ENCODE measurements around the gene JMJD1C. TPM values are rescaled to one million over a fixed set of nuclear protein-coding genes. Genes with fewer than 3 reads are reported as not detected.
"Not testable (repeated sequence)": the region's sequence is repeated elsewhere in the genome, so short reads cannot be mapped to it uniquely, and the experiment has no call there.

JMJD1C gene
- total RNA-seq, 1 experiment from 2014 or later, result 180 TPM

GRCh38 chr10:63383141-63383540, 82.6 kb downstream of the JMJD1C start:
- Mint-ChIP-seq H3K27me3 (ENCODE audit: low read depth) (no peaks in the 10 kb centered on the region), H3K9me3 (no peaks in the 10 kb centered on the region), H3K4me1 (peaks cover 12% of the 10 kb centered on the region; the same call in 1 of the 2 replicates), H3K4me3 (no peak overlapping the region), H3K27ac (no peak overlapping the region), H3K36me3 (peaks cover 7% of the 10 kb centered on the region; the same call in 1 of the 2 replicates)
- POLR2A ChIA-PET, result no interaction called here
- CTCF ChIA-PET, result interaction anchor here (0.6 to 0.8 kb wide), 2 partner anchors 106 to 565 kb away, joined by 3 to 6 read pairs; no protein-coding TSS in a partner anchor
- TF ChIP-seq SMAD3 (CRISPR knock-in tag; IDR thresholded peaks at IDR 0.05; ENCODE audit: borderline replicate concordance), result no peak
- no peak for TF ChIP-seq ZNF263 (CRISPR knock-in tag; IDR thresholded peaks at IDR 0.05; ENCODE audit: low read depth)
- ATAC-seq (no peak), DNase-seq (ENCODE audit: low spot score) (no peak)

- TF ChIP-seq CBFB (CRISPR knock-in tag; IDR thresholded peaks at IDR 0.05; ENCODE audit: low read depth) (no peak), ZNF121 (CRISPR knock-in tag; IDR thresholded peaks at IDR 0.05) (no peak), OVOL2 (CRISPR knock-in tag; IDR thresholded peaks at IDR 0.05; ENCODE audit: borderline replicate concordance) (no peak), FOXP1 (CRISPR knock-in tag; IDR thresholded peaks at IDR 0.05; ENCODE audit: borderline replicate concordance) (no peak), HMGA2 (CRISPR knock-in tag; IDR thresholded peaks at IDR 0.05) (no peak), NR2C2 (CRISPR knock-in tag; IDR thresholded peaks at IDR 0.05) (no peak), ZNF138 (CRISPR knock-in tag; conservative IDR thresholded peaks at IDR 0.05) (no peak), E2F4 (CRISPR knock-in tag; IDR thresholded peaks at IDR 0.05; ENCODE audit: borderline replicate concordance, low read depth) (no peak)
- TF ChIP-seq, protein P1, sequence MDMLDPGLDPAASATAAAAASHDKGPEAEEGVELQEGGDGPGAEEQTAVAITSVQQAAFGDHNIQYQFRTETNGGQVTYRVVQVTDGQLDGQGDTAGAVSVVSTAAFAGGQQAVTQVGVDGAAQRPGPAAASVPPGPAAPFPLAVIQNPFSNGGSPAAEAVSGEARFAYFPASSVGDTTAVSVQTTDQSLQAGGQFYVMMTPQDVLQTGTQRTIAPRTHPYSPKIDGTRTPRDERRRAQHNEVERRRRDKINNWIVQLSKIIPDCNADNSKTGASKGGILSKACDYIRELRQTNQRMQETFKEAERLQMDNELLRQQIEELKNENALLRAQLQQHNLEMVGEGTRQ (CRISPR knock-in tag; IDR thresholded peaks at IDR 0.05), result no peak
- TF ChIP-seq, protein P2, sequence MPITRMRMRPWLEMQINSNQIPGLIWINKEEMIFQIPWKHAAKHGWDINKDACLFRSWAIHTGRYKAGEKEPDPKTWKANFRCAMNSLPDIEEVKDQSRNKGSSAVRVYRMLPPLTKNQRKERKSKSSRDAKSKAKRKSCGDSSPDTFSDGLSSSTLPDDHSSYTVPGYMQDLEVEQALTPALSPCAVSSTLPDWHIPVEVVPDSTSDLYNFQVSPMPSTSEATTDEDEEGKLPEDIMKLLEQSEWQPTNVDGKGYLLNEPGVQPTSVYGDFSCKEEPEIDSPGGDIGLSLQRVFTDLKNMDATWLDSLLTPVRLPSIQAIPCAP (CRISPR knock-in tag; IDR thresholded peaks at IDR 0.05), result no peak
- TF ChIP-seq, protein P3, sequence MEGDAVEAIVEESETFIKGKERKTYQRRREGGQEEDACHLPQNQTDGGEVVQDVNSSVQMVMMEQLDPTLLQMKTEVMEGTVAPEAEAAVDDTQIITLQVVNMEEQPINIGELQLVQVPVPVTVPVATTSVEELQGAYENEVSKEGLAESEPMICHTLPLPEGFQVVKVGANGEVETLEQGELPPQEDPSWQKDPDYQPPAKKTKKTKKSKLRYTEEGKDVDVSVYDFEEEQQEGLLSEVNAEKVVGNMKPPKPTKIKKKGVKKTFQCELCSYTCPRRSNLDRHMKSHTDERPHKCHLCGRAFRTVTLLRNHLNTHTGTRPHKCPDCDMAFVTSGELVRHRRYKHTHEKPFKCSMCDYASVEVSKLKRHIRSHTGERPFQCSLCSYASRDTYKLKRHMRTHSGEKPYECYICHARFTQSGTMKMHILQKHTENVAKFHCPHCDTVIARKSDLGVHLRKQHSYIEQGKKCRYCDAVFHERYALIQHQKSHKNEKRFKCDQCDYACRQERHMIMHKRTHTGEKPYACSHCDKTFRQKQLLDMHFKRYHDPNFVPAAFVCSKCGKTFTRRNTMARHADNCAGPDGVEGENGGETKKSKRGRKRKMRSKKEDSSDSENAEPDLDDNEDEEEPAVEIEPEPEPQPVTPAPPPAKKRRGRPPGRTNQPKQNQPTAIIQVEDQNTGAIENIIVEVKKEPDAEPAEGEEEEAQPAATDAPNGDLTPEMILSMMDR (IDR thresholded peaks at IDR 0.05), result no peak
- TF ChIP-seq, protein P4, sequence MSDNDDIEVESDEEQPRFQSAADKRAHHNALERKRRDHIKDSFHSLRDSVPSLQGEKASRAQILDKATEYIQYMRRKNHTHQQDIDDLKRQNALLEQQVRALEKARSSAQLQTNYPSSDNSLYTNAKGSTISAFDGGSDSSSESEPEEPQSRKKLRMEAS (CRISPR knock-in tag; IDR thresholded peaks at IDR 0.05), result no peak
- Mint-ChIP-seq H3K27ac (no peak overlapping the region), H3K9me3 (no peaks in the 10 kb centered on the region), H3K4me1 (peaks cover 6% of the 10 kb centered on the region), H3K4me3 (no peak overlapping the region), H3K27me3 (ENCODE audit: low read depth) (no peaks in the 10 kb centered on the region), H3K36me3 (peaks cover 7% of the 10 kb centered on the region; the same call in 1 of the 2 replicates)
- CTCF ChIA-PET, result no interaction called here
- POLR2A ChIA-PET, result no interaction called here
- ATAC-seq, result no peak
- no peak for DNase-seq (ENCODE audit: low spot score)
These were observed 83.7 kb downstream of the JMJD1C start for GRCh38 chr10:63382066-63382465.

DNA sequence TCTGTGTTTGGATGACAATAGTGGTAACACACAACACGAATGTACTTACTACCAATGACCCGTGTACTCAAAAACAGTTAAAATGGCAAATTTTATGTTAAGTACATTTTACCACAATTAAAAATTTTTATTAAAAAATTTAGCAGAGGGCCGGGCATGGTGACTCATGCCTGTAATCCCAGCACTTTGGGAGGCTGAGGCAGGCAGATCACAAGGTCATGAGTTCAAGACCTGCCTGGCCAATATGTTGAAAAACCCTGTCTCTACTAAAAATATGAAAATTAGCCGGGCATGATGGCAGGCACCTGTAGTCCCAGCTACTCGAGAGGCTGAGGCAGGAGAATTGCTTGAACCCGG, 88.5 kb downstream of the JMJD1C start:
- DNase-seq (ENCODE audit: low spot score); CTCF ChIA-PET; H3K4me3 Mint-ChIP-seq; POLR2A ChIA-PET; ATAC-seq; H3K9me3 Mint-ChIP-seq; H3K36me3 Mint-ChIP-seq; H3K27ac Mint-ChIP-seq; H3K4me1 Mint-ChIP-seq; H3K27me3 Mint-ChIP-seq (ENCODE audit: low read depth): not testable (repeated sequence)

DNA sequence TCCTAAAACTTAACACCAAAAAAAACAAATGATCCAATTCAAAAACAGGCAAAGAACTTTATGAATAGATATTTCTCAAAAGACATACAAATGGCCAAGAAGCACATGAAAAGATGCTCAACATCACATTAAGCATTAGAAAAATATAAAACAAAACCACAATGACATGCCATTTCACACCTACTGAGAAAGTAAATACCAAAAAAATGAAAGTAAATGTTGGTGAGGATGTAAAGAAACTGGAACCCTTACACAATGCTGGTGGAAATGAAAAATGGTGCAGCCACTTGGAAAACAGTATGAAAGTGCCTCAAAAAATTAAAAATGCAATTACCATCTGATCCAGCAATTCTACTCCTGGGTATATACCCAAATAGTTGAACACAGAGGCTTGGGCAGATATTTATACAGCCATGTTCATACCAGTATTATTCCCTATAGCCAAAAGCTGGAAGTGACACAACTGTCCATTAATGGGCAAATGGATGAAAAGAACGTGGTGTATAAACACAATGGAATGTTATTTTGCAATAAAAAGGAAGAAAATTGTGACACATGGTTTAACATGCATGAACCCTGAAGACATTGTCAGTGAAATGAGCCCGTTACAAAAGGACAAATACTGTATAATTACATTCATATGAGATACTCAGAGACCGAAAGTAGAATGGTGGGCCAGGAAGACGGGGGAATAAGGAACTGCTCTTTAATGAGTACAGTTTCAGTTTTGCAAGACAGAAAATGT, 89.0 kb downstream of the JMJD1C start:
- peaks cover 7% of the 10 kb centered on the region; the same call in 1 of the 2 replicates for H3K36me3 Mint-ChIP-seq
- no peaks in the 10 kb centered on the region for H3K9me3 Mint-ChIP-seq
- no peak for ATAC-seq
- H3K4me1 Mint-ChIP-seq, result peaks cover 9% of the 10 kb centered on the region
- no peak overlapping the region for H3K4me3 Mint-ChIP-seq
- POLR2A ChIA-PET, result no interaction called here
- CTCF ChIA-PET, result no interaction called here
- no peak for DNase-seq (ENCODE audit: low spot score)
- H3K27ac Mint-ChIP-seq, result no peak overlapping the region
- H3K27me3 Mint-ChIP-seq (ENCODE audit: low read depth), result no peaks in the 10 kb centered on the region
- TF ChIP-seq GTF2I (CRISPR knock-in tag; conservative IDR thresholded peaks at IDR 0.05) (no peak), FOXJ3 (CRISPR knock-in tag; IDR thresholded peaks at IDR 0.05; ENCODE audit: borderline replicate concordance) (no peak), HMGA2 (CRISPR knock-in tag; IDR thresholded peaks at IDR 0.05) (no peak), ZBTB21 (CRISPR knock-in tag; IDR thresholded peaks at IDR 0.05; ENCODE audit: borderline replicate concordance) (no peak), USF1 (CRISPR knock-in tag; IDR thresholded peaks at IDR 0.05) (no peak), KAT7 (CRISPR knock-in tag; IDR thresholded peaks at IDR 0.05; ENCODE audit: borderline replicate concordance) (no peak), STAT6 (CRISPR knock-in tag; conservative IDR thresholded peaks at IDR 0.05; ENCODE audit: low read depth) (no peak), ZNF671 (CRISPR knock-in tag; IDR thresholded peaks at IDR 0.05) (no peak)
